Upper lobe of left lung (tissue), 6 donors: ENCODE measurements around the gene CLTB. TPM values are rescaled to one million over a fixed set of nuclear protein-coding genes. Genes with fewer than 3 reads are reported as not detected.

ENCODE experiments used
- ATAC-seq, 2 donors: fragments of 200-7000 bp; cut with Tn5 transposase; one replicate each; pipeline ENCODE4 v1.9.1; 2022; ENCODE audit warnings: mild to moderate bottlenecking in 2 of 2, moderate library complexity in 2 of 2; ENCODE audit not compliant: low FRiP score in 2 of 2
- DNase-seq, 2 donors: peaks; one replicate each; pipeline ENCODE4 v3.0.0-alpha.2; 2019 to 2020
- H3K27ac ChIP-seq, 4 donors: fragments of 200-600 bp; sonication (generic); one replicate each; pipeline ENCODE4 v1.5.1; 2016 to 2019
- H3K27me3 ChIP-seq, 4 donors: fragments of 200-600 bp; sonication (generic); one replicate each; pipeline ENCODE4 v1.5.1; 2017 to 2019
- H3K36me3 ChIP-seq, 4 donors: fragments of 200-600 bp; sonication (generic); one replicate each; pipeline ENCODE4 v1.5.1; 2016 to 2019
- H3K4me1 ChIP-seq, 4 donors: fragments of 200-600 bp; sonication (generic); one replicate each; pipeline ENCODE4 v1.5.1; 2018 to 2019
- H3K4me3 ChIP-seq, 4 donors: fragments of 200-600 bp; sonication (generic); one replicate each; pipeline ENCODE4 v1.5.1; 2017 to 2019; ENCODE audit warnings: mild to moderate bottlenecking in 2 of 4, moderate library complexity in 1 of 4
- H3K9me3 ChIP-seq, 4 donors: fragments of 200-600 bp; sonication (generic); one replicate each; pipeline ENCODE4 v1.5.1; 2018 to 2019
- CTCF ChIP-seq, 6 experiments: fragments of 450-650 bp in 4 of 6; fragments of 200-600 bp in 2 of 6; sonication (generic) in 2 of 6; IDR thresholded peaks; one replicate each; pipeline ENCODE4 v1.5.1; 2016 to 2019; ENCODE audit warnings: antibody characterized with exemption in 6 of 6
- EP300 ChIP-seq, 4 donors: sonication (generic); formaldehyde crosslinking; IDR thresholded peaks; one replicate each; pipeline ENCODE4 v1.5.1; 2017; ENCODE audit warnings: antibody characterized with exemption in 4 of 4, control low read depth in 2 of 4
- POLR2A ChIP-seq, 4 donors: fragments of 450-650 bp; IDR thresholded peaks; one replicate each; pipeline ENCODE4 v1.5.1; 2016 to 2017; ENCODE audit warnings: antibody characterized with exemption in 4 of 4, mild to moderate bottlenecking in 2 of 4
- POLR2AphosphoS5 ChIP-seq, 2 donors: sonication (generic); formaldehyde crosslinking; IDR thresholded peaks; one replicate each; pipeline ENCODE4 v1.5.1; 2017; ENCODE audit warnings: antibody characterized with exemption in 2 of 2
- WGBS, 2 donors: methylation state at CpG; one replicate each; pipeline ENCODE4 v1.1.5; 2017 to 2018; 5-methylcytosine and 5-hydroxymethylcytosine counted together
- small RNA-seq, 4 donors: library from RNA; depleted of rRNA; stranded (forward); fragments of <200 nt; gene quantifications; one replicate each; pipeline ENCODE3, GENCODE V24; 2016
- total RNA-seq, 6 donors: library from RNA; depleted of rRNA in 4 of 6; stranded (reverse); fragments of >200 nt in 4 of 6; gene quantifications; one replicate each; pipeline versions ENCODE4 v1.1.0 to v1.2.1, GENCODE V29; 2016 to 2021
- donor health status: DM: no; HTN: no; CAD: no; lungs with moderate emphysema.
- donor health status: DM: no; HTN: yes; CAD: no; lungs with severe emphysema.

The CLTB gene
- total RNA-seq, 6 donors from 2014 or later: 54.5 to 187 (median 109) TPM

DNA sequence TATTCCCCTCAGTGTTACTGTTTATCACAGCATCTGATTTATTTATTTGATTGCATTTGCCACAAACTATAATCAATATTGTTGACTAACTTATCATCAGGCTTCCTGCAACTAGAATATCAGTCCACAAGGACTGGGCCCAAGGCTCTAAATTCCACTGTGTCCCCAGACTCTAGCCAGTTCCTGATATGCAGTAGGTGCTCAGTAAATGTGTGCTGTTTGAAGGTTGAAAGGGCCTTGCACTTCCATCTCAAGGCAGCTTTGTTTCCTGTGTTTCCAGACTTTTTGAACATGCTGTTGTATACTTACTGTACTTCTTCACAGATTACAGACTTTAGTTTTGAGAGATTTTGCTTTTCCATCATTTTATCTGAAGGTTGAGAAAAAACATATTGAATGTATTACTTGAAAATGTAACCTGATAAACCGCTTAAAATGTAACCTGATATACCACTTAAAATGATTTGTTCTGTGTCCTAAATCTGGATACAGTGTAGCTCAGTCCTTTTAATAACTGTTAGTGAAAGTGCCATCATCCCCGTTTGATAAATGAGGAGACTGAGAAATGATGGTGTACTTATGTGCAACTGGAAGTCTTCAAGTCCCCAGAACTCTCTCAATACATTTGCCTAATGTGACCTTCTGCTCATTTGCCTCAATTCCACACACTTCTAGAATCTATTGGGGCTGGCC lies 73.4 kb downstream of the CLTB start:
- DNase-seq (no peak), ATAC-seq (no peak)
- Histone ChIP-seq H3K27me3 (no peaks in the 10 kb centered on the region), H3K36me3 (peaks cover 16 to 56% (median 35%) of the 10 kb centered on the region in 4 donors), H3K9me3 (no peaks in the 10 kb centered on the region), H3K27ac (no peak overlapping the region), H3K4me3 (no peak overlapping the region), H3K4me1 (no peaks in the 10 kb centered on the region)
- 44 to 81% methylated on average over 2 of the region's 2 CpGs for WGBS, 2 donors
- TF ChIP-seq CTCF (IDR thresholded peaks at IDR 0.05) (no peak), POLR2AphosphoS5 (IDR thresholded peaks at IDR 0.05) (no peak), EP300 (IDR thresholded peaks at IDR 0.05) (no peak), POLR2A (IDR thresholded peaks at IDR 0.05) (no peak)

Small RNAs within 50 kb of the gene (small RNA-seq; reads per million reads assigned to genes)
- gene AC010297.1: 0 to 0.22 (median 0) reads per million in 4 donors
- gene MIR1271: 0.11 to 0.57 (median 0.42) reads per million in 4 donors

Other genes with a start within 250 kb of the CLTB start
- gene SIMC1, start 178.1 kb downstream of the CLTB start, total RNA-seq: 10 to 100 TPM; 13.6 to 43.0 (median 21.2) TPM
- gene KIAA1191, start 54.8 kb downstream of the CLTB start, total RNA-seq: 100 to 1,000 TPM in 2 of 6 donors, 10 to 100 TPM in 4; 53.4 to 109 (median 90.0) TPM
- gene ARL10, start 51.1 kb downstream of the CLTB start, total RNA-seq: 1 to 10 TPM; 2.7 to 7.8 (median 4.1) TPM
- 10 to 100 TPM in 4 of 6 donors, 1 to 10 TPM in 2; 3.1 to 25.4 (median 12.1) TPM for gene NOP16, start 27.9 kb downstream of the CLTB start, total RNA-seq
- 100 to 1,000 TPM in 3 of 6 donors, 10 to 100 TPM in 3; 46.5 to 108 (median 93.6) TPM for gene HIGD2A, start 27.8 kb downstream of the CLTB start, total RNA-seq
- 10 to 100 TPM; 11.5 to 33.0 (median 30.0) TPM for gene FAF2, start 31.8 kb upstream of the CLTB start, total RNA-seq
- 10 to 100 TPM; 13.4 to 76.5 (median 51.7) TPM for gene RNF44, start 120.9 kb upstream of the CLTB start, total RNA-seq
- under 1 TPM in 2 of 6 donors, not detected in 4; 0.30 to 0.34 TPM for gene CDHR2, start 132.8 kb upstream of the CLTB start, total RNA-seq
- gene GPRIN1, start 193.6 kb upstream of the CLTB start, total RNA-seq: 1 to 10 TPM in 3 of 6 donors, under 1 TPM in 3; under 0.01 to 4.0 (median 1.3) TPM
- not detected for gene SNCB, start 214.0 kb upstream of the CLTB start, total RNA-seq
- gene EIF4E1B, start 214.1 kb upstream of the CLTB start, total RNA-seq: not detected
- gene TSPAN17, start 230.9 kb upstream of the CLTB start, total RNA-seq: 10 to 100 TPM; 20.1 to 36.8 (median 25.6) TPM